Ovary (tissue), 3 donors: ENCODE measurements around the gene LAMP5.

ENCODE experiments used
- CTCF ChIP-seq, 3 donors: fragments of 450-650 bp in 2 of 3; fragments of 200-600 bp in 1 of 3; IDR thresholded peaks; one replicate each; pipeline versions ENCODE4 v1.5.1 to v1.8.0; 2016 to 2022; ENCODE audit warnings: antibody characterized with exemption in 3 of 3, mild to moderate bottlenecking in 1 of 3
- POLR2A ChIP-seq: fragments of 450-650 bp; IDR thresholded peaks from one replicate; pipeline ENCODE4 v1.6.1; 2017; ENCODE audit warnings: antibody characterized with exemption, mild to moderate bottlenecking, moderate library complexity
- donor health status: DM: no; HTN: no; CAD: no.

- no peak for TF ChIP-seq POLR2A
- TF ChIP-seq CTCF (IDR thresholded peaks at IDR 0.05), result no peak
Observed at GRCh38 chr20:9492067-9492466, 22.3 kb upstream of the LAMP5 start.
